H1 (cell line): ENCODE data around the gene NCAM1.

Experiments
- CBX8 ChIP-seq: fragments of 300-800, 300-1000 bp; sonication (generic); IDR thresholded peaks from 2 replicates; pipeline ENCODE4 v1.7.1; 2016; ENCODE audit warnings: low read depth, low read length, borderline replicate concordance
- CTCF ChIP-seq, 3 experiments: IDR thresholded peaks; 1 replicate in 2 of 3; 2 replicates in 1 of 3; pipeline versions ENCODE4 v1.5.1 to v1.6.1; 2011; ENCODE audit warnings: low read length in 3 of 3, mild to moderate bottlenecking in 3 of 3, inconsistent platforms in 2 of 3, low read depth in 1 of 3, moderate library complexity in 1 of 3; ENCODE audit not compliant: insufficient read depth in 1 of 3; ENCODE audit errors: control extremely low read depth in 1 of 3
- JUN ChIP-seq: IDR thresholded peaks from 2 replicates; pipeline ENCODE4 v1.6.1; 2011; ENCODE audit warnings: low read depth, mild to moderate bottlenecking, improper control_type of control experiment, low read length
- POLR2A ChIP-seq, 2 experiments: IDR thresholded peaks; 1 replicate in 1 of 2; 2 replicates in 1 of 2; pipeline ENCODE4 v1.6.1; 2011; ENCODE audit warnings: low read depth in 2 of 2, low read length in 2 of 2, mild to moderate bottlenecking in 2 of 2; ENCODE audit errors: control extremely low read depth in 1 of 2
- TAF1 ChIP-seq: IDR thresholded peaks from 2 replicates; pipeline ENCODE4 v1.6.1; 2011; ENCODE audit warnings: mild to moderate bottlenecking, low read depth, low read length

DNA sequence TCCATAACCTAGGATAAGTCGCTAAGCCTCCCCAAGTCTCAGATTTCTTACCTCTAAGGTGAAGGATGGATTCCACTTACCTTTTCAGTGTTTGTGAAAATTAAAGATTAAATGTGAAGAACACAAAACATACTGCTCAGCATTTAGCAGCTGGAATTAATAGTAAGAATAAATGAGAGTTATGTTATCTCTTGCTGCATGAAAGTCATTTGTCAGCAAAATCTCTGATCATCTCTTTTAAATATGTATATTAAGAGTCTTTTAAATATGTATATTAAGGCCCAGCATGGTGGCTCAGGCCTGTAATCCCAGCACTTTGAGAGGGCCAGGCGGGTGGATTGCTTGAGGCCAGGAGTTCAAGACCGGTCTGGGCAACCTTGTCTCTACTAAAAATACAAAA lies 280.8 kb downstream of the NCAM1 start:
- TF ChIP-seq CBX8 (no peak), TAF1 (no peak), POLR2A (IDR thresholded peaks at IDR 0.05; ENCODE audit: control extremely low read depth in 1 of 2, low read depth in 2 of 2, low read length in 2 of 2) (no peak), JUN (no peak), CTCF (IDR thresholded peaks at IDR 0.05; ENCODE audit: control extremely low read depth in 1 of 3, insufficient read depth in 1 of 3, low read depth in 1 of 3, low read length in 3 of 3) (no peak)
